A172 (cell line): ENCODE measurements around the gene ATG3. TPM values are rescaled to one million over a fixed set of nuclear protein-coding genes. Genes with fewer than 3 reads are reported as not detected.
A peak's percentile ranks its signal among the peaks of the same experiment; 100 is the strongest.
"Not testable (repeated sequence)": the region's sequence is repeated elsewhere in the genome, so short reads cannot be mapped to it uniquely, and the experiment has no call there.

ENCODE experiments used
- DNase-seq: peaks from one replicate; pipeline ENCODE4 v3.0.0-alpha.2; 2015; ENCODE audit warnings: low spot score
- total RNA-seq: library from RNA; depleted of rRNA; stranded (reverse); fragments of >200 nt; shearing (Covaris generic); gene quantifications from 2 replicates; pipeline ENCODE4 v1.2.3, GENCODE V29; 2014

ATG3 gene
- total RNA-seq, 1 experiment from 2014 or later = 136 TPM

- no peak for DNase-seq
Measured at GRCh38 chr3:112561484-112561733, 353 bp downstream of the ATG3 start.

- peak; percentile 72 for DNase-seq
Measured at GRCh38 chr3:112560721-112561483, 860 bp downstream of the ATG3 start.

DNA sequence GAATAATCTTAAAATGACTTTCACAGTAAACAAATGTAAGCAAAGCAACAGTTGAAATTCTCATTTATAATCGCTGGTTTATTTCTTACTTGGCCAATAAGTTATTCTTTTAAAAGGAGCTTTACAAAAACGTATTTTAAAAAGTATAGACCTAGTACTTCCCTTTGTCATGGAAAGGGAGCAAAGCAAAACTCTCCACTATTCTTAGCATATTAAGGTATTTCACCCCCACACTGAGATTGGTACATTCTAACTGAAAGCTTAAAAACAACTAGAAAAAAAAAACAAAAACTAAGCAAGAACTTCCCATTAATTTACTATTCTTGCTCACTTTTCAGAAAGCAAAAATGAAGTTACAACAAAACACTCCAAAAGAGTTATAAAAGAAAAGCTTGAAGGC, 1.5 kb downstream of the ATG3 start:
- DNase-seq = no peak

DNA sequence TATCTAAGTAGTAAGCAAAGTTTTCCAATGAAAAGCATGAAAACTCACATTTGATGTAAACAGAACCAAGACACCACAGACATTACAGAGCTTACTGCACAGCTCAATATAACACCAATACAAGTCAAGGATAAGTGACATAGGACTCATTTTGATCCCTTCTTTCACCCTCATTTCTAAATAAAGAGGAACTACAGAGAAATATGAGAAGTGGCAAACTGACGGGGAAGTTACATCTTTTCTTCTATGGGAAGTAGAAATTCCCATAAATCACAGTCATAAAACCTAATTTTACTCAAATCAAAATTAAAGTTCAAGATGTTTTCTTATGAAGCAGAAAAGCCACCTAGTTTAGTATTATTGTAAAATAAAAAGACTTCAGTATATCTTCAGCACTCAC, 3.8 kb downstream of the ATG3 start:
- no peak for DNase-seq

DNA sequence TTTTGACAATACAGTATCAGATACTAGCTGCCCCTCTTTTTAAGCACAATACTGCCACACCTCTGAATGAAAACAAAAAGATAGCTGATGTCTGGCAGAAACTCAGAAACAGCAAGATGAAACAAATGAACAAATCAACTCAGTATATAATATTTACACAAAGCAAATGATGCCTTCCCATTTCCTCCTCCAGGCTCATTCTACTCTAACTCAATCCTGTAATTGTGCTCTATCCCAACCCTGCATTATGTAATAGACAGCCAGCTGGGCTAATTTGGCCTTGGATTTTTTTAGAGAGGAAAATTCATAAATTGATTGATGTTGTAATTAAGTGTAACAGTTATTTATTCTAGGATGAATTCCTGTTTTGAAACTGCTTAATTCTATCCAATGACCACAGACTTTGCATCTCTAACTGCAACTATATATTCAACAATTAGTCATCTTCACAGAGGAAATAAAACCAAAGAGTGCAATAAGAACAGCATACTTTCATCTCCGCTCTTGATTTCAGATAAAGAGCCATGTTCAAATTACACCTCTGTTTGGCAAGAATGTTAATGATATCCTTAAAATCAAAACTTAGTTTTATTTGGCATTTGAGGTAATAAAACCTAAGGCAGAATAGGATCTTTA, 6.1 kb downstream of the ATG3 start:
- DNase-seq = no peak

DNA sequence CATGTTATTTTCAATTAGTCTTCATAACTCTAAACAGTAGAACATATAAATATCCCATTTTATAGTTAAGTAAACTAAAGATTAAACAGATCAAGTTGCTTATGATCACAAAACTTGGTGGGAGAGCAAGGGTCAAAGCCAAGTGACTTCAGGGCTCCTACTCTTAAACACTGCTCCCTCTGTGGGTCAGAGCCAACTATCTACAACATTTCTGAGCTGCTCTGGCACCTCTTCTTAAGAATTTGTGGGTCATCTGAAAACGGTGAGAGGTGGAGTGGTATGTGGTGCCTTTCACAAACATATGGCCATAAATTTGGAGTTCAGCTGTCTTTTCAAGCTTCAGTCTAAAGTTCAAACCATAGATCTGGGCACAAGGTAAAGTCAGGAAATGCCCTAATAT, 10.9 kb downstream of the ATG3 start:
- no peak for DNase-seq

DNA sequence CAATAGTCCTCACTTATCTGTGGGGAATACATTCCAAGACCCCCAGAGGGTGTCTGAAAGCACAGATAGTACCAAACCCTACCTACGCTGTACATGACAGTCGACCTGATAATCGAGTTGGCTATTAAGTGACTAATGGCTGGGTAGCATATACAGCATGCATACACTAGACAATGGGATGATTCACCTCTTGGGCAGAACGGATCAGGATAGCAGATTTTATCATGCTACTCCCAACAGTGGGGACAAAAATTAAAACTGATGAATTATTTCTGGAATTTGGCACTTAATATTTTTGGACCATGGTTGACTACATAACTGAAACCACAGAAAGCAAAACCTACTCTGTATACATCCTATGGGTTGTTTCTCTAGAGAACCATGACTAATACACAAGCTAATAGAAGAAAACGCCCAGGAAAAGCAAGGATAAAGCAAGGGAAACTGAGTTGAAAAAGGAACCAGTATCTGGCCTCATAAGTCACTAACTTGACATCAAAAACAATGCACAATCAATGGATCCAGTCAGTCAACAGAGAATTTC, 15.5 kb downstream of the ATG3 start:
- DNase-seq = no peak

GRCh38 chr3:112539825-112540650, 21.7 kb downstream of the ATG3 start:
- DNase-seq = no peak

GRCh38 chr3:112531358-112531781, 30.4 kb downstream of the ATG3 start:
- DNase-seq = peak; percentile 13

GRCh38 chr3:112530573-112530972, 31.2 kb downstream of the ATG3 start:
- no peak for DNase-seq

DNA sequence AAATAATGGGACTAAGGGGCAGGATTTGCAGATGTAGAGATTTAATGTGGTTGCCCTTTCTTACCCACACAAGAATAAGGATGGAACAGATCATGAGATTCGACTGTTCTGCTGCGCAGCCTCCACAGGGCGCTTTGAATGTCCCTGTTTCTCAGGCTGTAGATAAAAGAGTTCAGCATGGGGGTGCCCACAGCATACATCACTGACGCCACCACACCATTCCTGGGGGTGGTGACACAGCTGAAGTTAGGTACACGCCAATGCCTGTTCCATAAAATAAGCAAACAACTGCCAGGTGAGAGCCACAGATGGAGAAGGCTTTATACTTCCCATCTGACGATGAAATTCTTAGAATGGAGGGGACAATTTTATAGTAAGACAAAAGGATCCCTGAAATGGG, 37.6 kb downstream of the ATG3 start:
- DNase-seq = not testable (repeated sequence)

GRCh38 chr3:112519424-112520001, 42.2 kb downstream of the ATG3 start:
- peak; percentile 69 for DNase-seq

- DNase-seq = not testable (repeated sequence)
Measured at GRCh38 chr3:112518970-112519369, 42.8 kb downstream of the ATG3 start.

DNA sequence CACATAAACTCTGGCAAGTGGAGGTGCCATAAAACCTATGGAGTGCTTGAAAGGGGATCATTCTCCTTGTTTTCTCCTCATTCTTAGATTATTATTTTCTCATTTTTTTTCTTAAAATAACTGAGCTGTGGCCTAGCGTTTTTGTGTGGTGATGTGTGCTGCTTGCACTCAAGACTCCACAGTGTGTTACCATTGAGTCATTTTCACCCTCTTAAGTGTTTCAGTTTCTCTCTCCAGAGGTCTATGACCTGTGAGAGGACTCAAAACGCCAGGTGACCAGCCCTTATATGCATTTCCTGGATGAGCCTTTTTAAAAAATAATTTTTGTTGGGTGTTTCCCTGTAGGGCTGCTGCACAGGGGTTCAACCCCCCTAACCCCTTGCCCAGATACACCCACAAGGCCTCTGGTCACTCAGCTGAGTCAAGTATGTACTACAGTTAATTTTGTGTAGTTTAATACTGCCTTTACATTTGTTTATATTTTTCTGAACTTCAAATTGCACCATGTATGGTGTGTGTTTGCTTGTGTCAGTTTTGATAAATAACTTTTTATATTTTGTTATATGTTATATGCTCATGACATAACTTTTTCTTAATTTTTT, 47.1 kb downstream of the ATG3 start:
- no peak for DNase-seq

DNA sequence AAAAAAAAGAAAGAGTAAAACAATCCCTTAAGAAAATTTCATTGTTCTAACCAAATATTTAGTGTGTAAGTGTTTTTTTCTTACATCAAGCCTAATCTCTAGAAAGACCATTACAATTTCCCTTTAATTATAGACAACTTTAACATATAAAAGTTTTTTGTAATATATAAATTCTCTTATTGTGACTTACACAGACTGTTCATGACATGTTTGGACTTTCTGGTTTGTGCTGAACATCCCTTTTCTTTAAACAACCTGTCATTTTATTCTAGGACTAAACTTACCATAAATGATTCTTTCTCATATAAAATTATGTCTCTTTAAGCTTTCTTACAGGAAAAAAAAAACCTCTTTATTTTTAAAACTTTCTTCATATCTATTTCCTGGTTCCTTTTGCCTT, 49.4 kb downstream of the ATG3 start:
- no peak for DNase-seq

GRCh38 chr3:112508860-112509259, 52.9 kb downstream of the ATG3 start:
- DNase-seq = no peak

- no peak for DNase-seq
Measured at GRCh38 chr3:112508261-112508660, 53.5 kb downstream of the ATG3 start.

GRCh38 chr3:112505907-112506306, 55.9 kb downstream of the ATG3 start:
- no peak for DNase-seq

- DNase-seq = no peak
Measured at GRCh38 chr3:112504123-112504522, 57.6 kb downstream of the ATG3 start.

- no peak for DNase-seq
Measured at GRCh38 chr3:112503304-112503972, 58.3 kb downstream of the ATG3 start.

GRCh38 chr3:112500621-112501020, 61.1 kb downstream of the ATG3 start:
- no peak for DNase-seq
